K562 (cell line): ENCODE results near the gene RNF112. TPM values are rescaled to one million over a fixed set of nuclear protein-coding genes. Genes with fewer than 3 reads are reported as not detected.

Source experiments
- ARID2 ChIP-seq: fragments of 450-650 bp; IDR thresholded peaks from 2 replicates; pipeline ENCODE4 v1.6.1; 2017; ENCODE audit warnings: antibody characterized with exemption, mild to moderate bottlenecking
- ARID3A ChIP-seq: IDR thresholded peaks from 2 replicates; pipeline ENCODE4 v1.6.1; 2012; ENCODE audit warnings: low read depth, low read length, improper control_type of control experiment, borderline replicate concordance
- DIDO1 ChIP-seq: fragments of 450-650 bp; IDR thresholded peaks from 2 replicates; pipeline ENCODE4 v1.6.1; 2016; ENCODE audit warnings: low read depth, missing biosample characterization, missing genetic modification characterization
- E2F6 ChIP-seq, 2 experiments: IDR thresholded peaks; 2 replicates each; pipeline ENCODE4 v1.6.1; 2011; ENCODE audit warnings: borderline replicate concordance in 1 of 2, control low read depth in 1 of 2, low read depth in 1 of 2, low read length in 1 of 2, mild to moderate bottlenecking in 1 of 2, mixed read lengths in 1 of 2, moderate library complexity in 1 of 2; ENCODE audit not compliant: insufficient read depth in 1 of 2, insufficient read length in 1 of 2, poor library complexity in 1 of 2, severe bottlenecking in 1 of 2; ENCODE audit errors: extremely low read depth in 1 of 2
- ELF2 ChIP-seq: fragments of 250-450 bp; sonication (Bioruptor Pico); IDR thresholded peaks from 2 replicates; pipeline ENCODE4 v1.5.0; 2021; ENCODE audit warnings: mild to moderate bottlenecking
- EZH2 ChIP-seq: IDR thresholded peaks from 2 replicates; pipeline ENCODE4 v1.6.1; 2012; ENCODE audit warnings: low read depth, mild to moderate bottlenecking, inconsistent platforms, low read length, borderline replicate concordance
- FOS ChIP-seq: IDR thresholded peaks from 3 replicates; pipeline ENCODE4 v1.6.1; 2011; ENCODE audit not compliant: insufficient read length; ENCODE audit errors: extremely low read depth
- HDAC3 ChIP-seq: fragments of 450-650 bp; IDR thresholded peaks from 2 replicates; pipeline ENCODE4 v1.6.1; 2018; ENCODE audit warnings: borderline replicate concordance, mild to moderate bottlenecking, moderate library complexity; ENCODE audit not compliant: partially characterized antibody
- MCM2 ChIP-seq: fragments of 450-650 bp; IDR thresholded peaks from 2 replicates; pipeline ENCODE4 v1.6.1; 2017; ENCODE audit warnings: low read depth, mild to moderate bottlenecking
- MIER1 ChIP-seq: fragments of 450-650 bp; IDR thresholded peaks from 2 replicates; pipeline ENCODE4 v1.6.1; 2016; ENCODE audit warnings: antibody characterized with exemption, mild to moderate bottlenecking, low read depth
- MLLT1 ChIP-seq, 2 experiments: fragments of 450-650 bp; IDR thresholded peaks; 2 replicates each; pipeline ENCODE4 v1.6.1; 2016
- NFIC ChIP-seq: fragments of 450-650 bp; IDR thresholded peaks from 2 replicates; pipeline ENCODE4 v1.6.1; 2017; ENCODE audit warnings: mild to moderate bottlenecking, inconsistent platforms
- NFIX ChIP-seq: fragments of 250-450 bp; sonication (Bioruptor Pico); IDR thresholded peaks from 2 replicates; pipeline ENCODE4 v1.4.0; 2020; ENCODE audit warnings: low read depth, mild to moderate bottlenecking, moderate library complexity
- NFYB ChIP-seq: IDR thresholded peaks from 2 replicates; pipeline ENCODE4 v1.6.1; 2011; ENCODE audit warnings: mild to moderate bottlenecking, moderate library complexity; ENCODE audit not compliant: insufficient read length; ENCODE audit errors: extremely low read depth
- POLR2AphosphoS5 ChIP-seq: IDR thresholded peaks from 2 replicates; pipeline ENCODE4 v1.6.1; 2011; ENCODE audit warnings: mild to moderate bottlenecking, low read depth, low read length, moderate library complexity; ENCODE audit not compliant: control insufficient read depth, insufficient read depth
- RBBP5 ChIP-seq: fragments of 200-600 bp; sonication (generic); IDR thresholded peaks from 2 replicates; pipeline ENCODE4 v1.6.1; 2012; ENCODE audit warnings: borderline replicate concordance, mild to moderate bottlenecking, low read length, control low read depth, inconsistent platforms; ENCODE audit not compliant: insufficient read depth, poor library complexity, severe bottlenecking
- SRSF7 ChIP-seq: fragments of 200-400 bp; formaldehyde crosslinking; optimal IDR thresholded peaks from 2 replicates; pipeline ENCODE3; 2017; ENCODE audit warnings: mild to moderate bottlenecking, low read depth, low read length
- TBL1XR1 ChIP-seq, 2 experiments: IDR thresholded peaks; 2 replicates each; pipeline ENCODE4 v1.6.1; 2012; ENCODE audit warnings: improper control_type of control experiment in 2 of 2, low read length in 2 of 2, mild to moderate bottlenecking in 1 of 2
- ZNF324 ChIP-seq: fragments of 250-450 bp; sonication (Bioruptor Pico); IDR thresholded peaks from 2 replicates; pipeline ENCODE4 v1.4.0; 2020; ENCODE audit warnings: mild to moderate bottlenecking
- ZNF77 ChIP-seq: fragments of 250-450 bp; sonication (Bioruptor Pico); IDR thresholded peaks from 2 replicates; pipeline ENCODE4 v1.5.0; 2020
- polyA plus RNA-seq, 8 experiments: library from polyadenylated mRNA; depleted of rRNA in 4 of 8; stranded (reverse) in 5 of 8; unstranded in 3 of 8; fragments of >200 nt; fragmentation: Nextera tagmentation in 2 of 8; fragmentation: Illumina TruSeq in 1 of 8; extraction: Ambion mirVana in 2 of 8; extraction: Trizol in 1 of 8; gene quantifications; 2 replicates each; pipeline versions ENCODE4 v1.2.1 to v1.2.3, GENCODE V29; 2011 to 2014; ENCODE audit warnings: inconsistent platforms in 1 of 8, missing spikeins in 1 of 8
- total RNA-seq, 7 experiments: library from RNA; depleted of rRNA in 6 of 7; stranded (reverse); fragments of >200 nt in 6 of 7; fragmentation: Illumina TruSeq in 2 of 7; extraction: Trizol in 2 of 7; gene quantifications; 2 replicates each; pipeline versions ENCODE4 v1.2.1 to v1.2.3, GENCODE V29; 2011 to 2021; ENCODE audit warnings: low replicate concordance in 1 of 7
- TF ChIP-seq, protein P1 (sequence below), 3 experiments: IDR thresholded peaks in 2 of 3; conservative IDR thresholded peaks in 1 of 3; 2 replicates each; pipeline ENCODE4 v1.5.1; 2011 to 2012; ENCODE audit warnings: low read length in 3 of 3, mild to moderate bottlenecking in 3 of 3, control low read depth in 2 of 3, improper control_type of control experiment in 1 of 3, inconsistent platforms in 1 of 3, low read depth in 1 of 3, mixed read lengths in 1 of 3, moderate library complexity in 1 of 3; ENCODE audit not compliant: insufficient read depth in 2 of 3

The RNF112 gene
- total and polyA plus RNA-seq, 9 of the 15 experiments (the other 6 are each of a cell fraction or from before 2014, with no cell fraction given) = 0.05 TPM; not detected in 8

DNA sequence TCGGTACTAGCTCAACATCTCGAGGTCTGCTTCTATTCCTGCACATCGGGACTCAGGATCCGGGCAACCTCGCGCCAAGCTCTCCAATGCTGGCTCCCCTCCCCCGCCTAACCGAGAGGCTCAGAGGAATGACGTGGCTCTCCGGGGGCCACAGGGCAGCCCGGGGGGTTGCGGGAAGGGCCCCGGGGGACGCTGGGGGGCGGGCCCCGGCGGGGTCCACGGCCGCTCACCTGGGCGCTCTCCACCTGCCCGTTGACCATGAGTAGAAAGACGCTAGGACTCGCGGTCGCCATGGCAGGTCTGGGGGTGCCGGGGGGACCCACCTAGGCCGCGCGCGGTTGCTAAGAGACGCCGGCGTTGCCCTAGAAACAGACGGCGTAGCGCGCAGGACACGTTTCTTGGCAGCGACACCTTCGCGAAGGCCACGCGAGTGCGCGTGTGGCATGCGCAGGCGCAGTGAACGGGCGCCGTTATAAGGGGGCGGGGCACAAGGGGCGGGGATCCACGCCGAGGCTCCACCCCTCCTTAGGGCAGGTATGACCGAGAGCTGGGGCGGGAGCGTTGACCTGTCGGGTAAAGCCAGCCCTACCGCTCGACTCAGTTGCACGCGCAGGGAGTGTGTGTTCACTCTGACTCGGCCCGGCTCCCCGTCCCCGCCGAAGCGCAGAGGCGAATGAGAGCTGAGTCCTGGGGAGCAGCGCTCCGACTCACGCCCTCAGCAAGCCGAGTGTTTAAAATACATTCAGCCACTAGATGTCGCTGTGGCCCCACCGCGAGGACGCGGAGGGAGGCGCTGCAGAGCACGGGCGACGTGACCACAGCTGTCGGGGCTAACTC, 48.5 kb upstream of the RNF112 start, which contains the start of gene B9D1 (continued):
- no peak for TF ChIP-seq HDAC3
- no peak for TF ChIP-seq ARID2
- no peak for TF ChIP-seq NFIC
- no peak for TF ChIP-seq MCM2
- no peak for TF ChIP-seq ZNF77 (CRISPR knock-in tag)
- no peak for TF ChIP-seq ARID3A
- no peak for TF ChIP-seq SRSF7
- TF ChIP-seq EZH2 = no peak
- no peak for TF ChIP-seq NFIX (CRISPR knock-in tag)
- no peak for TF ChIP-seq FOS
- TF ChIP-seq ELF2 (CRISPR knock-in tag) = no peak
- TF ChIP-seq, protein P1, sequence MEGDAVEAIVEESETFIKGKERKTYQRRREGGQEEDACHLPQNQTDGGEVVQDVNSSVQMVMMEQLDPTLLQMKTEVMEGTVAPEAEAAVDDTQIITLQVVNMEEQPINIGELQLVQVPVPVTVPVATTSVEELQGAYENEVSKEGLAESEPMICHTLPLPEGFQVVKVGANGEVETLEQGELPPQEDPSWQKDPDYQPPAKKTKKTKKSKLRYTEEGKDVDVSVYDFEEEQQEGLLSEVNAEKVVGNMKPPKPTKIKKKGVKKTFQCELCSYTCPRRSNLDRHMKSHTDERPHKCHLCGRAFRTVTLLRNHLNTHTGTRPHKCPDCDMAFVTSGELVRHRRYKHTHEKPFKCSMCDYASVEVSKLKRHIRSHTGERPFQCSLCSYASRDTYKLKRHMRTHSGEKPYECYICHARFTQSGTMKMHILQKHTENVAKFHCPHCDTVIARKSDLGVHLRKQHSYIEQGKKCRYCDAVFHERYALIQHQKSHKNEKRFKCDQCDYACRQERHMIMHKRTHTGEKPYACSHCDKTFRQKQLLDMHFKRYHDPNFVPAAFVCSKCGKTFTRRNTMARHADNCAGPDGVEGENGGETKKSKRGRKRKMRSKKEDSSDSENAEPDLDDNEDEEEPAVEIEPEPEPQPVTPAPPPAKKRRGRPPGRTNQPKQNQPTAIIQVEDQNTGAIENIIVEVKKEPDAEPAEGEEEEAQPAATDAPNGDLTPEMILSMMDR (IDR thresholded peaks at IDR 0.05 in 2 of 3, conservative IDR thresholded peaks at IDR 0.05 in 1 of 3; ENCODE audit: insufficient read depth in 2 of 3, low read depth in 1 of 3, low read length in 3 of 3) = peak; percentile 87 to 99 (median 98)
- TF ChIP-seq NFYB = no peak
- peak in 1 of 2 experiments; percentile 9 for TF ChIP-seq E2F6 (IDR thresholded peaks at IDR 0.05; ENCODE audit: borderline replicate concordance in 1 of 2, extremely low read depth in 1 of 2, insufficient read depth in 1 of 2, insufficient read length in 1 of 2, low read depth in 1 of 2, low read length in 1 of 2, poor library complexity in 1 of 2, severe bottlenecking in 1 of 2)
- TF ChIP-seq TBL1XR1 (IDR thresholded peaks at IDR 0.05; ENCODE audit: low read length in 2 of 2) = no peak
- TF ChIP-seq DIDO1 (tag) = no peak
- TF ChIP-seq POLR2AphosphoS5 = no peak
- no peak for TF ChIP-seq RBBP5
- no peak for TF ChIP-seq ZNF324 (CRISPR knock-in tag)
- TF ChIP-seq MIER1 = no peak
- TF ChIP-seq MLLT1 (IDR thresholded peaks at IDR 0.05) = no peak
